Measurements from ENCODE around the gene KIRREL3.

The KIRREL3 gene

GRCh38 chr11:126821827-126822226 lies 178.7 kb downstream of the KIRREL3 start:
- no peak for DNase-seq

GRCh38 chr11:126819194-126819593 lies 181.4 kb downstream of the KIRREL3 start:
- DNase-seq, result no peak

- no peak for DNase-seq
Observed at GRCh38 chr11:126817523-126818450, 182.8 kb downstream of the KIRREL3 start.

- DNase-seq, result no peak
Observed at GRCh38 chr11:126817096-126817495, 183.5 kb downstream of the KIRREL3 start.

GRCh38 chr11:126816645-126817044 lies 183.9 kb downstream of the KIRREL3 start:
- DNase-seq, result no peak

- no peak for DNase-seq
Observed at GRCh38 chr11:126815111-126815510, 185.5 kb downstream of the KIRREL3 start.

GRCh38 chr11:126810776-126811175 lies 189.8 kb downstream of the KIRREL3 start:
- no peak for DNase-seq

- no peak for DNase-seq
Observed at GRCh38 chr11:126809514-126810289, 190.9 kb downstream of the KIRREL3 start.

GRCh38 chr11:126808836-126809235 lies 191.7 kb downstream of the KIRREL3 start:
- no peak for DNase-seq

- DNase-seq, result no peak
Observed at GRCh38 chr11:126808296-126808695, 192.3 kb downstream of the KIRREL3 start.

GRCh38 chr11:126805870-126806269 lies 194.7 kb downstream of the KIRREL3 start:
- no peak for DNase-seq

- DNase-seq, result no peak
Observed at GRCh38 chr11:126804363-126804762, 196.2 kb downstream of the KIRREL3 start.

GRCh38 chr11:126800009-126800408 lies 200.6 kb downstream of the KIRREL3 start:
- DNase-seq, result no peak

GRCh38 chr11:126797457-126798169 lies 203.0 kb downstream of the KIRREL3 start:
- no peak for DNase-seq

- DNase-seq, result no peak
Observed at GRCh38 chr11:126793596-126793995, 207.0 kb downstream of the KIRREL3 start.

- no peak for DNase-seq
Observed at GRCh38 chr11:126791991-126792390, 208.6 kb downstream of the KIRREL3 start.

- DNase-seq, result no peak
Observed at GRCh38 chr11:126791446-126791845, 209.1 kb downstream of the KIRREL3 start.

GRCh38 chr11:126790550-126791081 lies 210.0 kb downstream of the KIRREL3 start:
- no peak for DNase-seq

- DNase-seq, result no peak
Observed at GRCh38 chr11:126782810-126783209, 217.8 kb downstream of the KIRREL3 start.

- no peak for DNase-seq
Observed at GRCh38 chr11:126781942-126782341, 218.6 kb downstream of the KIRREL3 start.

GRCh38 chr11:126776119-126776518 lies 224.5 kb downstream of the KIRREL3 start:
- DNase-seq, result no peak

- no peak for DNase-seq
Observed at GRCh38 chr11:126772267-126772666, 228.3 kb downstream of the KIRREL3 start.

- DNase-seq, result no peak
Observed at GRCh38 chr11:126768702-126769101, 231.9 kb downstream of the KIRREL3 start.

All from activated CD4-positive, alpha-beta T cell treated with anti-CD3 and anti-CD28 coated beads for 4 hours (primary cell).